ENCODE measurements around the gene RBMS1. TPM values are rescaled to one million over a fixed set of nuclear protein-coding genes. Genes with fewer than 3 reads are reported as not detected.

RBMS1 gene
- polyA plus RNA-seq, 1 donor = 61.3 TPM

DNA sequence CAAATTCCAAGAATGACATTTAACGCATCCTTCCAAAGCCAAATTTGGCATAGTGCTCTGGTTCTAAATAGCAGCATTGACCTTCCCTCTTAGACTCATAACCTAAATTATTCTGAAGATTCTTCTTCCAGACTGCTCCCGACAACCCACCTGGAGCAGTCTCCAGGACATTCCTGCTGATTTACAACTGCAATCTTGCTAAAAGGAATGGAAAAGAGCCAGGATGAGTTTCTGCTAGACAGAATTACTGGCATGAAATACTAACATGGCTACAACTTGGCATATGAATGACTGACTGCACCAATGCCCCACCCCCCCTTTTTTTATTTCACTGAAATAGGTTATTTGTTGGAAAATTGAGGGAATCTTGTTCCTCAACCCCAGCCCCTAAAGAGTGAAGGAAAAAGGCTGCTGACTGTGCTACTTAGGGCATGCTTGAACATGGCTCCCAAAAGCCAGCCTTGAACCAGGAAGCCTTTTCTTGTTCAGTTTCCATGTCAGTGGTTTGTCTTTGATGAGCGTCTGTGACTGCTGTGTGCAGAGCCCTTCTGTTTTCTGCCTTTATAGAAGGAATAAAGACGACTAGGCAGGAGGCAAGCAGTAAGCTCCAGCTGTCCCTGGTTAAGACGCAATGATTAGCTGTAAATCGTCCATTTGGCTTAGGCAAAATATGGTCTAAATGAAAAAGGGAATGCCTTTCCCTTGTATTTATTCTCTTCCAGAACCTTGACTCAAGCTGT, 246.1 kb downstream of the RBMS1 start:
- no peak for DNase-seq

DNA sequence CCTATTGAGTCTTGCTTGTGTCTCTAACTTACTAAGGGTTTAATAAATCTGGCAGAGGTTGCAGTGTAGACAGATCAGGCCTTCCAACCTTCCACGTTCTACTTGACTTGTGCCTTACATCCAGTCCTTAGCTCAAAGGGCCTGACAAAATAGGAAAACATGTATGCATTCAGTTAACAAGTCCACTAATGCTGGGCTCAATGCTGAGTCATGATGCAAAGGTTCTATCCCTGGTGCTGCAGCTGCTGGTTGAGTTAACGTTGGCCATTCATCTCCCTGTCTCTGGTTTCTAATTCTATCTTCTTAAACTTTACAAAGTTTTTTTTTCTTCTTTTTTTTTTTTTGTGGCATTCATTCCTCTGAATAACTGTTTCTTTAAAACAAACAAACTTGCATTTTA, 247.3 kb downstream of the RBMS1 start:
- no peak for DNase-seq

GRCh38 chr2:160245614-160246155, 247.9 kb downstream of the RBMS1 start:
- DNase-seq = no peak

GRCh38 chr2:160242893-160243564, 250.6 kb downstream of the RBMS1 start:
- DNase-seq = no peak

DNA sequence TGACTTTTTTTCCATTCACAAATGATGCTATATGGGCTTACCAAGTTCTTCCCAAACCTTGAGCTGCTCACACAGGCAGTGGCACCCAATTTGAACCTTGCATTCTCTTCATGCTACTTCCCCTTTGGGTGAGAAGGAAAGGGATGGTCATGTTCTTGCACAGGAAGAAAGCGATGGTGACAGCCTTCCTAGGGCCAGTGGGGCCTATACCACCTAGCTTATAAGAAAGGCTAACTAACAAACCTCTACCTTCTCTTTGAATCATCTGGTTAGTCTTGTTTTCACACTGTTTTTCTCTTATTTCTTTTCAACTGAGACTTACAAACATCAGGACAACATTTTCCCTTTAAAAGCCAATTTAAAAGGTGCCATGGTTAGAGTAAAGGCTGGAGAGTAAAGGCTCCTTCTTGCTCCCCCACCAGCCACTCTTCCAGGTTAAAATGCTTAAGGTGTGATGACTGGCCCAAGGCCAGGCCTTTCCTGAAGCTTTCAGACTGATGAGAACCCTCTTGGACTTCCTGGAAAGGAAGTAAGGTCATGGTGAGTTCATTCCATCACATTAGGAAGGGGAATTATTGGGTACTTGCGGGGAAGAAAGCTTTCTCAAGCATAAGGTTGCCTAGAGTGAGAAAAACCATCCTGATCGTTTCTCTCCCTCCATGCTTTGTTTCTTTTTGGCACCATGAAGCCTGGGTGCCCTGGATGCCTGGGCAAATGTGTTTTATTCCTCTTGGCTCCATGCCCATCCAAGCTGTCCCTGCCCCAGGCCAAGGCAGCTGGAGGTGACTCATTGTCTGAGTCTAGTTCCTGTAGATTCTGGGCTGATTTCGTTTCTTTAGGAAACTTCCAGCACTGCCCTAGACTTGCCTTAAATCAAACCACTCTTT, 252.1 kb downstream of the RBMS1 start:
- DNase-seq = no peak

DNA sequence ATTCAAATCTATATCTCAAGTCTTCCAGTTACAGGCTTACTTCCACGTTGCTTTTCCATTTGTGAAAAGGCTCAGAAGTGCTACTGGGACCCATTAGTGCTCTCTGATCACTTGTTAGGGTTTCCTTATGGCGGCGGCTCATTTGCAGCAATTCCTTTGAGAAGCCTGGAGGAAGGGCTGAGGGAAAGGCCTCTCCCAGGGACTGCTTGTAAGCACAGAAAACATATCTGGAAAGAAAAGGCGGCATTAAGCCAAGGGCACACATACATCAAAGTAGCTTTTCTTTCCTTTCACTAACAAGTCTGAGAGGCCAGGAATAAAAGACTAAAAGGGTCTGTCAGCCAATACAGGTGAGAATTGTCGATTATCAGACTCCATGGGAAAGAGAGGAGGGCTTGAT, 254.2 kb downstream of the RBMS1 start:
- no peak for DNase-seq

GRCh38 chr2:160238392-160238791, 255.2 kb downstream of the RBMS1 start:
- DNase-seq = no peak

DNA sequence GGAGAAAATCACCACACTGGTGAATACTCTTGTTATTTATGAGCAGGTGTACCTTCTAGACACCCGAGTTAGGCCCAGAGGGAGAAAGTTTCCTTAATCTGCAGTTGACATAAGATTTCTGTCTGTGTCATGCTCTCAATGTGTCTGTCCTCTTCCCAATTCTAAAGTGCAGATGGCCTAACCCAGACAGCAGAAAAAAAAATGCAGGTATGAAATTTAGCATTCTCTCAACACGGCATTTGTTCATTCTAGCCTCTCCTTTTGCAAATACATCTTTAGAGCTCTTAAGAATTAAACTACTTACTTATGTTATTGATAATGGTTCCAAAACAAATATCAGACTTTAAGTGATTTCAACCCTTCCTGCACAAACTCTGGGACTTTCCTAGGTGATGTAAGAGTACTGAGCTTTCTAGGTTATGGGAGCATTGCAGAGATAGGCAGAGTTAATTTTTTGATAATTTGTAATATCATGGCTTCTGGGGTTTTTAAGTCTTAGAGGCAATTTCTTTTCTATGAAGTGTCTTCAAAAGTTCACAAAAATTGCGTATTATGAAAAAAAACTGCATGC, 260.6 kb downstream of the RBMS1 start:
- DNase-seq = no peak

- no peak for DNase-seq
These were observed 264.0 kb downstream of the RBMS1 start for GRCh38 chr2:160229591-160229990.

- no peak for DNase-seq
These were observed 265.3 kb downstream of the RBMS1 start for GRCh38 chr2:160228141-160228917.

- DNase-seq = no peak
These were observed 266.2 kb downstream of the RBMS1 start for GRCh38 chr2:160227293-160227915.

- no peak for DNase-seq
These were observed 267.2 kb downstream of the RBMS1 start for GRCh38 chr2:160226367-160226766.

DNA sequence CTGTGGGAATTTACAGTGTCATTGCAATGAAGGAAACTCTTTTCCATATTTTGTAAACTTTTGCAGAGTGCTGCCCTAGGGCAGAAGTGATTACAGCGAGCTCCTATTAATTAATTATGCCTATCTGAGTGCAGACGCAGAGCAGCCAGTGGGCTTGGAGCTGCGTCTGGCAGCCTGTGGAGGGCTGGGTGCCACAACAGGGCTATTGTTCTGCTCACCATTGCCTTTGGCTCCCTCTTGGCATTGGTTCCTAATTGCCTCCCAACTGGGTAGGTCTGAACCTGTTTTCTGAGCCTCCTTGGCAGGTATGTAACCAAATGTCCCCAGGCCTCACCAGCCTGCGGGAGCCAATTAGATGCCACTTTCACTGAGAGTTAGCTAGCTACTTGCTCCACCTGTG, 267.9 kb downstream of the RBMS1 start:
- no peak for DNase-seq

DNA sequence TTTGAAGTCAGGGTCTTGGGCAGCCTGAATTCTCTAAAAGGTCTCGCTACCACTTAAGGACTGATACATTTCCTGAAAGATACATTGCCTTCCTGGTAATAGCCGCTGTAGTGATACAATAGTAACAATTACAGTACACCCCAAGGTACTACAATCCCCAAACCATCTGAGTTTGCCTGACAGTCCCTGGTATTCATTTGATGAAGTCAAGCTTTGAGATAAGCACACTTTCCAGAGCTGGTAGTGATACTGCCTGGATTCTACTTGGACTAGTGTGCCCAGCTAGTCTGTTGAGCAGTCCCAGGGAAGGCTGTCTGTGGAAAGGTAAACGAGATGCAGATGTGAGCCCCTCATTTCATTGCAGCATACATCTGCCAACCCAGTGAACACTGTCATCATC, 269.1 kb downstream of the RBMS1 start:
- no peak for DNase-seq

DNA sequence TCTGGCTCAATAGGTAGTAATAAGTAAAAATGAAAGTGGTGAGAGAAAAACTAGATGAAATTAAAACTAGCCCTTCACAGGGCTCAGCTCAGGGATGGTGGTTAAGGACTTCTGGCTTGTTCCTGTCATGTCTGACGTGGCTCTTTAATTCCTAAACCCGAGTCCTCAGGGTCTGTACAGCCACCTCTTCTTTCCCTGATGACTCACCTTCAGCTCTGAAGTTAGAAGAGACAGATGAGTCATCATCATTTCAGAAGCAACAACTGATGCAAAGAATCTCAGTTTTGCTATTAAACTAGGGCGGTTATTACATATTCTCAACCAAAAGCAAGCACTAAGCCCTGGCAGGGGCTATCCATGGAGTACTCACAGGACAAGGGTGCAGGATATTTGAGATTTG, 269.5 kb downstream of the RBMS1 start:
- DNase-seq = no peak

DNA sequence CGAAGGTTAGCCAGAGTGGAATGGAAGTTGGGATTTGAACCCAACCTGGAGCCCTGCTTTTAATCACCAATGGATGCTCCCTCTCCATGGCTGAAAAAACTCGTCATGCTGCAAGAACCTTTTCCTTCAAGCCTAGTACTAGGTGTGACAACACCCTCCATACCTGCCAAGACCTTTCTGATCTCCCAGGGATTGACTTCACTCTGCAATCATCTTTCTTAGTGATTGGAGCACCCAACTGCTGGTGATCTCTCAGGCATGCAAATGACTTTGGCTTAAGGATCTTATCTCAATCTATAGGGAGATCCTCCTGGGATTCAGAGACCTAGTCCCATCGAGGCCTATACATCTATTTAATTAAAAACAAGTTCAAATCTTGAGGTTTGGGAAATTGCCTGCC, 270.0 kb downstream of the RBMS1 start:
- DNase-seq = no peak

DNA sequence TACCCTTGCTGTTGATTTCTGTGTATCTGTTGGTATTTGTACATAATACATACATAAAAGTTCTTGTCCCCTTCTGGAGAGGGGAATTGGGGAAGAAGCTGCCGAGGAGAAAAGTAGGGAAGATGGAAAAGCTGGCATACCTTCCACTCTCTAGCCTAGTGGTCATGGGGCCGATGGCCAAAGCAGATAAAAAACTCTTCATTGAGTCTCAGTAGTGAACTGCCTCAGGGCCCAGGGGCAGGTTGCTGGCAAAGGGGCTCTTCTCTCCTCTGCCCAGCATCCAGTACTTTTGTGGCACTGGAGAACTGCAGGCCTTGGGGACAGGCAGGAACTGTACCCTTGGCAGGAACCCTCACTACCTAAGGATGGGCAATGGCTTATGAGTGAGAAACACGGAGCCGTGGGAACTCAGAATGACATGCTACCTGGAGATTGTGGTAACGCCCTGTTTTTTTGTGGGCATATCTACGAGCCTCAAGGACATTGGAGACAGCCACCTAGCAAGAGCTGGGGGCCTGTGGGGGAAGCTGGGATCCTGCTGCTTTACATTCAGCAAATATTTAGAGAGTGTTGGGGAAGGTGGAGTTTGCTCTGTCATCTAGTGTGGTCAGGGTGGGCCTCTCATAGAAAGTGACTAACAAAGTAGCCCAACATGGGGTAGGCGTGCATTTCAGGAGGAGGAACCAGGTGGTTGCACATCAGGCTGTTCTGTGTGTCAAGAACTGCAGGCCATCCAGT, 270.9 kb downstream of the RBMS1 start:
- no peak for DNase-seq

Data from hindlimb muscle (tissue), 1 donor.